Erythroblast (primary cell): ENCODE results near the gene MYO10.

ENCODE experiments used
- DNase-seq, 2 experiments: peaks; one replicate each; lab custom pipeline; 2025; lab: John Stamatoyannopoulos, UW
- GATA1 ChIP-seq: IDR thresholded peaks from 2 replicates; pipeline ENCODE4 v1.6.1; 2011; ENCODE audit warnings: low read depth, mild to moderate bottlenecking, control low read depth, low read length, moderate library complexity
- POLR2A ChIP-seq: IDR thresholded peaks from 2 replicates; pipeline ENCODE4 v1.6.1; 2011; ENCODE audit warnings: mild to moderate bottlenecking, low read length

Gene MYO10

DNA sequence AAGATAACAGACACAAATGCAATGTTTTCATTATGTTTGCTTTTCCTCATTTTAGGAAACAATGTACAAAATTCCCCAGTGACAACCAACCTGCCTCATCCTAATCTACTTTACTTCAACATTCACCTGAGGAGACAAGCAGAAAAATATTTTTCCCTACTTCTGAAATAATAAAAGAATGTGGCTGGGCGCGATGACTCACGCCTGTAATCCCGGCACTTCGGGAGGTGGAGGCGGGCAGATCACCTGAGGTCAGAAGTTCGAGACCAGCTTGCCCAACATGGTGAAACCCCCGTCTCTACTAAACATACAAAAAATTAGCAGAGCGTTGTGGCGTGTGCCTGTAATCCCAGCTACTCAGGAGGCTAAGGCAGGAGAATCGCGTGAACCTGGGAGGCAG, 36.9 kb downstream of the MYO10 start:
- TF ChIP-seq GATA1, result no peak
- no peak for TF ChIP-seq POLR2A
- DNase-seq, result no peak

DNA sequence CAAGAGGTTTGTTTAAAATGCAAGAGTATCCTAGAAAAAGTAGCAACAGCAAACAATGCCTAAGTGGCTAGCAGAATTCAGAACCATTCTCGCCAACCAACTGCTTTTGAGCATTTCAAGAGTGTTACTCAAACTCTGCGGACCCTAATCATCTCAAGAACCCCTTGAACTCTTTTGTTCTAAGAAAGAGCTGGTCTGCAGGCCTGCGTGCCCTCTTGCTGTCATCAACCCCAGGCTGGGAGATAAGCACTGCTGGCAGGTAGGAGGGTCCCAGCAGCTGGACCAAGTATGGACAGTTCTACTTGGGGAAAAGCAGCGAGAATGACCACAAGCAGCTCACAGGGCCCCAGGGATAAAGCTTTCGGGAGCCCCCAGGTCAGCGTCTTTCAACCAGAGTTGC, 38.3 kb downstream of the MYO10 start:
- DNase-seq, result no peak
- TF ChIP-seq GATA1, result no peak
- TF ChIP-seq POLR2A, result no peak

DNA sequence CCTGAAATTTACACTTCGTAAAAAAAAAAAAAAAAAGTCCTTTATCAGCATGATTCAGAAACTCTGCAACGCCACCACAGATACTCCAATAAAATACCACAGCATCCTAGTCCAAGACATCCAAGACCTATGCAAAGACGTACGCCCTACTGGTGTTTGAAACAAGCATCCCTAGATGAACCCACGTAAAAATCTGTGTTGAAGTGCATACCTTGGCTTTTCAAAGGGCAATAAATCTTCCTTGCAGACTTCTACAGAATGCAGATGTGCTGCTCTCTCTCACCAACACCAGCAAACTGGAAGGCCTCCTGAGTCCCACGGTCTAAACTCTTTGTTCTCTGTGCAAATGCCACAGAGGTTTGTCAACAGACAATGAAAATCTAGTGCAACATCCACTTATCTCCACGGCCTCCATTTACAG, 38.8 kb downstream of the MYO10 start:
- DNase-seq, result no peak
- TF ChIP-seq POLR2A, result no peak
- TF ChIP-seq GATA1, result no peak

DNA sequence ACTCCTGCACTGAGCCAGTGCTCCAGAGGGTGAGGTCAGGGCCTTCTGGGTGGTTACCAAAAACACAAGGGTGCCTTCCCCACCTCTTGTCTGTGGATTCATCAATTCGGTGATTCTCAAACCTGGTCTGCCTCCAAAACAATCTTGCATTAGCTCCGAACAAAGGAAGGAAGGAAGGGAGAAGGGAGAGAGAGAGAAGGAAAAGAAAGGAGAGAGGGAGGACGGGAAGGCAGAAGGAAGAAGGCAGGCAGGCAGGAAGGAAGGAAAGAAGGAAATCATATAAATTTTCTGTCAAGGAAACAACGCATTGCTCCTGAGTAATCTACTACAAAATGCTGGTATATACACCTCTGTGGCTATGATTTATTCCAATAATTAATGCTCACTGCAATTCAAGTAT, 39.3 kb downstream of the MYO10 start:
- no peak for DNase-seq
- no peak for TF ChIP-seq GATA1
- no peak for TF ChIP-seq POLR2A

DNA sequence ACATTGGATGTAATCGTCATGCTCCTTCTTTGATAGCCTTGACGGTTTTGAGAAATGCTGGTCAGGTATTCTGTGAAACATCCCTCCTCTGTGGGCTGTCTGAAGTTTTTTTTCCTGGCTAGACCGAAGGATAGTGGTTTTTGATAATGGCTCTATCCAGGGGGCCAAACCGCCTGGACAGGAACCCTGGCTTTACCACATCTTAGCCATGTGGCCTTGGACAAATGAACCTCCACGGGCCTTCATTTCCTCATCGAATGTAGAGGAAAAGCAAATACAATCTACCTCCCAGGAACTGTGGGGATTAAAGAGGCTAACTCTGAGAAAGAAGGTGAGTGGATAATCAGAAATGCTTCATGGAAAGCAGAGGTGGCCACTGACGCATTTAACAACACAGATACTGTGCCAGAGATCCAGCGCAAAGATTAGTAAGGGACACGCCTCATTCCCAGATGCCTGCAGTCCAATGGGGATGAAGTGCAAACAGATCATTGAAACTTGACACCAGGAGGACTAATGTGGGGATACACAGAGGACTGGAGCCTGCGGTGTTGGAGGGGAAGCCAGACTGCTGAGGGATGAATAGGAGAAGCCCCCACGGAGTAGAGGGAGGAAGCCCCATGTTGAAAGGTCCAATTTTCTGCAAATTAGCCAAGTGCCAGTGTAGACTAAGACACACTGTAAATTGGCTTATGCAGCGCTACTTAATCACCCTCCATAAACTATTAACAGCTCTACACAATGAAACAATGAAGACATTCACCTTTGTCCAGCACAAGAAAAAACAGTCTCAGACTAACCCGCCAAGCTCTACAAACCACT, 41.6 kb downstream of the MYO10 start:
- no peak for DNase-seq
- no peak for TF ChIP-seq GATA1
- no peak for TF ChIP-seq POLR2A

DNA sequence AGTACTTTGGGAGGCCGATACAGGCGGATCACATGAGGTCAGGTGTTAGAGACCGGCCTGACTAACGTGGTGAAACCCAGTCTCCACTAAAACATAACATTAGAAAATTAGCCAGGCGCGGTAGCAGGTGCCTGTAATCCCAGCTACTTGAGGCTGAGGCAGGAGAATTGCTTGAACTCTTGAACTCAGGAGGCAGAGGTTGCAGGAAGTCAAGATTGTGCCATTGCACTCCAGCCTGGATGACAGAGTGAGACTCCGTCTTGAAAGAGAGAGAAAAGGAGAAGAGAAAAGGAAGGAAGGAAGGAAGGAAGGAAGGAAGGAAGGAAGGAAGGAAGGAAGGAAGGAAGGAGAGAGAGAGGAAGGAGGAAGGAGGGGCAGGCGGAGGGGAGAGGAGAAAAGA, 45.1 kb downstream of the MYO10 start:
- no peak for DNase-seq
- no peak for TF ChIP-seq GATA1
- no peak for TF ChIP-seq POLR2A

DNA sequence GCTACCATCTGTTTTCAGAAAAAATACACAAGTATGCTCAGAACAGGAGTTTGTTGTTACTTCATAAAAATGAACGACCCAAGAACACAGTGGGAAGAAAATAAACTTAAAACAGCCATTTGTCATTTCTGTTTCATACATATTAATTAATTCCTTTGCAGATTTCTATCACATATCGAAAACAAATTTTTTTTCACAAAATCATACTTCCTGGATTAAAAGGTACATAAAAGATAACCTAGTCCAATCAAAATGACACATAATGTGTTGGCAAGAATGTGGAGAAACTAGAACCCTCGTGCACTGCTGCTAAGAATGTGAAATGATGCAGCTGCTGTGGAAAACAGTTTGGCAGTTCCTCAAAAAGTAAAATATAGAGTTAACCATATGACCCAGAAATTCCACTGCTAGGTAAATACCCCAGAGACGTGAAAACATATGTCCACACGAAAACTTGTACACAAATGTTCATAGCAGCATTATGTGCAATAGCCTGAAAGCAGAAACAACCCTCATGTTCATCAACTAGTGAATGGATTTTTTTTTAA, 46.0 kb downstream of the MYO10 start:
- TF ChIP-seq POLR2A, result no peak
- TF ChIP-seq GATA1, result no peak
- DNase-seq, result no peak

DNA sequence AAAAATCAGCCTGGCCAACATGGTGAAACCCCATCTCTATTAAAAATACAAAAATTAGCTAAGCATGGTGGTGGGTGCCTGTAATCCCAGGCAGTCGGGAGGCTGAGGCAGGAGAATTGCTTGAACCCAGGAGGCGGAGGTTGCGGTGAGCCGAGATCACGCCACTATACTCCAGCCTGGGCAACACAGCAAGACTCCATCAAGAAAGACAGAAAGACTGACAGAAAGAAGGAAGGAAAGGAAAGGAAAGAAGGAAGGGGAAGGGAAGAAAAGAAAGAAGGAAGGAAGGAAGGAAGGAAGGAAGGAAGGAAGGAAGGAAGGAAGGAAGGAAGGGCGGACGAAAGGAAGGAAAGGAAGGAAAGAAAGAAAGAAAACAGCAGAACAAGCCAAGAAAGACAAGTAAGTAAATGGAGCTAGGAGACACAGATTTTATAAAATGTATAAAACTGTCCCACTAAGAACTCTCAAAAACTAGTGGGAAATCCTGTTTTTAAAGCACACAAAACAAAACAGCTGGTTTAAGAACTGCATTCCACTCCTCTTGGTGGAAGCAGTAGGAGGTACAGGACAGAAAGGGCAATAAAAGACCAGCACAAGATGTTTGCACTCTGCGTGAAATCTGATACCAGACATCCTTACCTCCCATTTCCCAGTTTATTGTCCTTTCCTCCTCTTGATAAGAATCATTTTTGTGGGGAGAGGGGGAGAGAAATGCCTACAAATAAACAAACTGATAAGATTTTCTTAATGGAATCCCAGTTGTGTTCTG, 46.7 kb downstream of the MYO10 start:
- no peak for DNase-seq
- TF ChIP-seq POLR2A (no peak), GATA1 (no peak)

DNA sequence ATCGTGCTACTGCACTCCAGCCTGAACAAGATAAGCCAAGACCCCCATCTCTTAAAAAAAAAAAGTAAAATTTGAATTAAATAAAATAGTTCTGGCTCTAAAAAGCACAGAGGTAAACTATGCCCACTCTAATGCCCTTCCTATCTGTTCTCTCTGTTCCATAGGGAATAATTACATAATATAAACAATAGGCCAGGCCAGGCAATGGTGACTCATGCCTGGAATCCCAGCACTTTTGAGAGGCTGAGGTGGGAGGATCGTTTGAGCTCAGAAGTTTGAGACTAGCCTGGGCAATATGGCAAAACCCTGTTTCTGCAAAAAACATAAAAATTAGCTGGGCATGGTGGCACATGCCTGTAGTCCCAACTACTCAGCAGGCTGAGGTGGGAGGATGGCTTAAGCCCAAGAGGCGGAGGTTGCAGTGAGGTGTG, 47.4 kb downstream of the MYO10 start:
- no peak for DNase-seq
- TF ChIP-seq POLR2A, result no peak
- TF ChIP-seq GATA1, result no peak

DNA sequence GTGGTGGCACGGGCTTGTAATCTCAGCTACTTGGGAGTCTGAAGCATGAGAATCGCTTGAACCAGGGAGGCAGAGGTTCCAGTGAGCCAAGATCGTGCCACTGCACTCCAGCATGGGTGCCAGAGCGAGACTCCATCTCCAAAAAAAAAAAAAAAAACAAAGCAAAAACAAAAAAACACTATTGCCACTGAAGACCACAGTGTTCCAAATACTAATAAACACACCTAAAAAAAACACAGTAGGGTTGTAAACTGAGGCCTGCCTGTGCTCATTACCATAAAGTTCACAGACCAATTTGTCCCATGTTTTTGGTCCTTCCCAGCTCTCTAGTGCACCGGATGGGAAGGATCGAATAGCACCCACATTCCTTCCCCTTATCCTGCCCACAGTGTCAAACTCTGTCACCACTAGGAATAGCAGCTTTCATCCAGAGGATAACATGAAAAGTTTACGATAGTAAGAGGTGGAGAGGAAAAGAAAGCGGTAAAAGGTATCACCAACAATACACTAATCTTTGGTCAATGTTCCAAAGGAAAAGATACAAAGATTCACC, 49.2 kb downstream of the MYO10 start:
- no peak for DNase-seq
- TF ChIP-seq GATA1 (no peak), POLR2A (no peak)

DNA sequence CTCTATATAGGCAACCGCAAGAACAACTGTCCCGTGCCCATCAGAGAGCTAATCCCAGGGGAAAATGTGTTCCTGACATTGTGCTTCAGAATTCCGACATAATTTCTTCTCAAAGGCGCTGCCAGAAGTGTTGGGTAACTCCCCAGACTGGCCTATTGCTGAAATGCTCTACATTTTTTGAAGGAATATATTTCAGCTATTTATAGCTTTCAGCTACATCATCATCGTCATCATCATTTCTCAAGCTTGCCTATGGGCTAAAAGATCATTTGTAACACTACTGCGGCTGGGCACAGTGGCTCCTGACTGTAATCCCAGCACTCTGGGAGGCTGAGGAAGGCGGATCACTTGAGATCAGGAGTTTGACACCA, 49.7 kb downstream of the MYO10 start:
- no peak for DNase-seq
- TF ChIP-seq POLR2A (no peak), GATA1 (no peak)

DNA sequence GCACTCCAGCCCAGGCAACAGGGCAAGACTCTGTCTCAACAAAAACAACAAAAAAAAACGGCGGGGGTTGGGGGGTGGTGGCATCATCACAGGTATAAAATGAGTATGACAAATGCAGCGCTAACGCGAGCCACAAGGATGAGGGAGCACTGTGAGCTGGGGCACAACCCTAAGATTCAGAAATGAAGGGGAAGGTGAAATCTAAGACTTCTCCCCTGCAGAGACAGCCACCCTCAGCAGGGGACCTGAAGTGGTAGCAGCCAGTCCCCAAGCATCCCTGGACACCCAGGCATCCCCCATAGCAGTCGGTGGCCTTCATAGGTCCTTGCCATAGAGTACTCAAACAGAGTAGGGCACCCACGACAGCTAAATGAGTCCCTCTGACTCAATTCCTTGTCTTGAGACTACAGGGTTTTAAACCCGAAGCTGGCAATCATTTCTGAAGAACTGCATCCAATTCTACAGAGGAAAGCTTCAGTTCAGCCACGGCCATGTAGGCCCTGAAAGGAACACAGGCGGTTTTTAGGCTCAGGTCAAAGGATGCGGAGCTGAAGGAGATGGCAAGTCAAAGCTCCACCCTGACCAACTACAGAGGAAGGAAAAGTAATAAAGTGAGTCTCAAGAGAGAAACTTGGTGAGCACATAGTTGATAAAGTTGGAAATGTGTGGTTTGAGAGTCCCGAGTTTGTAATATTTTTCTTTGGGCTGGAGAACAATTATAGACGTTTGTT, 50.3 kb downstream of the MYO10 start:
- no peak for TF ChIP-seq POLR2A
- no peak for TF ChIP-seq GATA1
- DNase-seq, result no peak

DNA sequence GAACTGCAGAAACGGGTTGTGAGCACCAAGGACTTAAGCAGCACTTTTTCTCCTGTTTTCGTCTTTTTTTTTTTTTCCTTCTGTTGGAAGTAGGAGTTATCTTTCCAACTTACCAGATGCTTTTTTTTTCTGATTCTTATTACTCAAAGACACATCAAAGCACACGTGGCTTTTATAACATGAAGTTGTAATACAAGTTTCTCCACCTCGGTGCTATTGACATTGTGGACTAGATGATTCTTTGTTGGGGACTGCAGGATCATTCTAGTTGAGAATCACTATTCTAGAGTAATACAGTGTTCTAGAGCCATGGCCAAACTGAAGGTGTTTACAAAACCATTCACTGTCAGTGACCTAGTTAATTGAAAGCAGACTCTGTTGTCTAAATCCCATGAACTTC, 51.5 kb downstream of the MYO10 start:
- no peak for TF ChIP-seq POLR2A
- TF ChIP-seq GATA1, result no peak
- DNase-seq, result no peak
